CD4-positive, alpha-beta memory T cell (primary cell): Measurements from ENCODE around the gene PKDCC. TPM values are rescaled to one million over a fixed set of nuclear protein-coding genes. Genes with fewer than 3 reads are reported as not detected.

ENCODE experiments used
- polyA plus RNA-seq, 2 donors: library from polyadenylated mRNA; unstranded; fragments of 300-500 nt; fragmentation: Illumina TruSeq; gene quantifications; one replicate each; pipeline ENCODE4 v1.2.3, GENCODE V29; 2021
- total RNA-seq, 2 experiments: library from RNA; stranded (reverse); gene quantifications; one replicate each; pipeline ENCODE4 v1.2.3, GENCODE V29; 2021

Gene PKDCC
- total and polyA plus RNA-seq, 4 experiments from 2014 or later: 0.41 TPM; not detected in 3

Other genes starting within 250 kb of the PKDCC start
- gene EML4, start 121.3 kb downstream of the PKDCC start, total RNA-seq: 100 to 1,000 TPM; 168 to 172 TPM
- gene EML4, start 121.3 kb downstream of the PKDCC start, polyA plus RNA-seq: 100 to 1,000 TPM in 1 of 2 donors, 10 to 100 TPM in 1; 52.8 to 113 TPM